ENCODE results near the gene CSNK1E. TPM values are rescaled to one million over a fixed set of nuclear protein-coding genes. Genes with fewer than 3 reads are reported as not detected.

Gene CSNK1E
- total RNA-seq, 1 experiment from 2014 or later = 129 TPM

GRCh38 chr22:38336699-38337098, 19.5 kb upstream of the CSNK1E start:
- H3K36me3 ChIP-seq (ENCODE audit: control insufficient read depth, insufficient read depth, low read length) = no peaks in the 10 kb centered on the region
- POLR2A ChIA-PET = no interaction called here
- Mint-ChIP-seq H3K4me1 (ENCODE audit: low read depth, unreplicated experiment) (no peaks in the 10 kb centered on the region), H3K4me3 (ENCODE audit: unreplicated experiment) (peak overlapping the region; percentile 63), H3K36me3 (ENCODE audit: insufficient read depth, unreplicated experiment) (no peaks in the 10 kb centered on the region), H3K27ac (ENCODE audit: unreplicated experiment) (peak overlapping the region; percentile 49), H3K27me3 (ENCODE audit: insufficient read depth, unreplicated experiment) (no peaks in the 10 kb centered on the region), H3K9me3 (ENCODE audit: unreplicated experiment) (no peaks in the 10 kb centered on the region)
- peaks cover 9% of the 10 kb centered on the region for H3K4me1 ChIP-seq
- peak in 1 of 2 experiments; percentile 30 for DNase-seq
- H3K4me3 ChIP-seq (ENCODE audit: low read depth, low read length) = peak overlapping the region; percentile 64
- BruUV-seq (replicated peaks) = TSS peak; percentile 82
- intact Hi-C loops (cut with micrococcal nuclease; ENCODE audit: unreplicated experiment) = loop anchor here (2.0 kb wide), 2 partner anchors 16 to 18 kb away; no protein-coding TSS in a partner anchor
- H3K9me3 ChIP-seq = no peaks in the 10 kb centered on the region
- TF ChIP-seq CTCF (IDR thresholded peaks at IDR 0.05; ENCODE audit: insufficient read depth in 1 of 2, low read depth in 1 of 2, low read length in 1 of 2, severe bottlenecking in 1 of 2, unreplicated experiment in 1 of 2) = no peak
- CTCF ChIA-PET = no interaction called here
- no peaks in the 10 kb centered on the region for H3K27me3 ChIP-seq (replicated peaks; ENCODE audit: control insufficient read depth, insufficient read depth, low read length)

- CTCF ChIA-PET = no interaction called here
- no peaks in the 10 kb centered on the region for H3K9me3 ChIP-seq
Observed at GRCh38 chr22:38335077-38335476, 17.8 kb upstream of the CSNK1E start.

GRCh38 chr22:38327805-38328204, 10.6 kb upstream of the CSNK1E start:
- H3K27ac Mint-ChIP-seq (ENCODE audit: unreplicated experiment) = no peak overlapping the region
- H3K9me3 Mint-ChIP-seq (ENCODE audit: unreplicated experiment) = no peaks in the 10 kb centered on the region
- intact Hi-C loops (cut with micrococcal nuclease; ENCODE audit: unreplicated experiment) = no loop called here
- no peak for DNase-seq
- H3K27me3 Mint-ChIP-seq (ENCODE audit: insufficient read depth, unreplicated experiment) = no peaks in the 10 kb centered on the region
- no TSS peak for BruUV-seq (replicated peaks)
- no peaks in the 10 kb centered on the region for H3K27me3 ChIP-seq (replicated peaks; ENCODE audit: control insufficient read depth, insufficient read depth, low read length)
- no peaks in the 10 kb centered on the region for H3K4me1 ChIP-seq
- POLR2A ChIA-PET = interaction anchor here (0.6 kb wide), 1 partner anchor 17 kb away, joined by 4 read pairs; no protein-coding TSS in a partner anchor
- H3K36me3 Mint-ChIP-seq (ENCODE audit: insufficient read depth, unreplicated experiment) = no peaks in the 10 kb centered on the region
- CTCF ChIA-PET = no interaction called here
- no peaks in the 10 kb centered on the region for H3K36me3 ChIP-seq (ENCODE audit: control insufficient read depth, insufficient read depth, low read length)
- no peak overlapping the region for H3K4me3 ChIP-seq (ENCODE audit: low read depth, low read length)
- no peaks in the 10 kb centered on the region for H3K9me3 ChIP-seq
- no peaks in the 10 kb centered on the region for H3K4me1 Mint-ChIP-seq (ENCODE audit: low read depth, unreplicated experiment)
- TF ChIP-seq CTCF (IDR thresholded peaks at IDR 0.05; ENCODE audit: insufficient read depth in 1 of 2, low read depth in 1 of 2, low read length in 1 of 2, severe bottlenecking in 1 of 2, unreplicated experiment in 1 of 2) = no peak
- H3K4me3 Mint-ChIP-seq (ENCODE audit: unreplicated experiment) = no peak overlapping the region

More at GRCh38 chr22:38335077-38335476, 17.8 kb upstream of the CSNK1E start:
- no peak overlapping the region for H3K27ac Mint-ChIP-seq (ENCODE audit: unreplicated experiment)
- H3K4me1 ChIP-seq = peaks cover 9% of the 10 kb centered on the region
- H3K4me3 ChIP-seq (ENCODE audit: low read depth, low read length) = no peak overlapping the region
- no peaks in the 10 kb centered on the region for H3K4me1 Mint-ChIP-seq (ENCODE audit: low read depth, unreplicated experiment)
- H3K27me3 ChIP-seq (replicated peaks; ENCODE audit: control insufficient read depth, insufficient read depth, low read length) = no peaks in the 10 kb centered on the region
- no peaks in the 10 kb centered on the region for H3K9me3 Mint-ChIP-seq (ENCODE audit: unreplicated experiment)
- H3K4me3 Mint-ChIP-seq (ENCODE audit: unreplicated experiment) = peak overlapping the region; percentile 63
- no peaks in the 10 kb centered on the region for H3K36me3 Mint-ChIP-seq (ENCODE audit: insufficient read depth, unreplicated experiment)
- H3K27me3 Mint-ChIP-seq (ENCODE audit: insufficient read depth, unreplicated experiment) = no peaks in the 10 kb centered on the region
- intact Hi-C loops (cut with micrococcal nuclease; ENCODE audit: unreplicated experiment) = no loop called here
- POLR2A ChIA-PET = no interaction called here
- H3K36me3 ChIP-seq (ENCODE audit: control insufficient read depth, insufficient read depth, low read length) = no peaks in the 10 kb centered on the region
- no peak for DNase-seq
- no peak for TF ChIP-seq CTCF (IDR thresholded peaks at IDR 0.05; ENCODE audit: insufficient read depth in 1 of 2, low read depth in 1 of 2, low read length in 1 of 2, severe bottlenecking in 1 of 2, unreplicated experiment in 1 of 2)
- BruUV-seq (replicated peaks) = no TSS peak

All from Caco-2 (cell line).